ENCODE results near the gene MYL1.

DNA sequence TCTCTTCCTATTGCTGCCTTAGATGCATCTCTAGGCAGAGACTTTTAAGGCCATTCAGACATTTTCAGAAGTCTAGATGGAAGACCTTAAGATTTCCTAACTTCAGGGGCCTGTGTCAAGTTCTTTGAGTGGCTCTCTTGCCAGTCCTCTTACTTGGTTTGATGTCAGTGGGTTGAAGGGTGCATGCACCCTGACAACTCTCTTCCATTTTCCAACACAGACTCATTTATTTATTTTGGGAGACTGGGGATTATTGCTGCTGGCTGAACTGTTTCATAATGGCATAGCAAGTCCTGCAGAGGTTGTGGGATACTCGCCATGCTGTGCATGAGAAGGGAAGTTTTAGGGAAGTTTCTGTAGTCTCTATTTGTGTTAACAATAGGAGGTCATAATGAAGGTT lies 50.7 kb downstream of the MYL1 start:
- no peak for TF ChIP-seq EZH2phosphoT487 (IDR thresholded peaks at IDR 0.05; ENCODE audit: insufficient read depth, low read depth)
- no peak for TF ChIP-seq EZH2 (IDR thresholded peaks at IDR 0.05; ENCODE audit: insufficient read depth, poor library complexity, severe bottlenecking)
